ENCODE data around the gene DNAJC4. TPM values are rescaled to one million over a fixed set of nuclear protein-coding genes. Genes with fewer than 3 reads are reported as not detected.

Gene DNAJC4
- total and polyA plus RNA-seq, 9 of the 15 experiments (the other 6 are each of a cell fraction or from before 2014, with no cell fraction given): 4.0 to 32.6 (median 19.9) TPM

GRCh38 chr11:64207256-64208085, 22.9 kb upstream of the DNAJC4 start (continued):
- TF ChIP-seq SP2 (IDR thresholded peaks at IDR 0.05; ENCODE audit: extremely low read depth, low read depth, low read length, poor library complexity, severe bottlenecking): no peak
- no peak for TF ChIP-seq JUNB (CRISPR knock-in tag; conservative IDR thresholded peaks at IDR 0.05)
- no peak for TF ChIP-seq MXD1 (CRISPR knock-in tag; IDR thresholded peaks at IDR 0.05; ENCODE audit: borderline replicate concordance, poor library complexity, severe bottlenecking)
- TF ChIP-seq SUPT5H (IDR thresholded peaks at IDR 0.05): peak; percentile 78
- TF ChIP-seq ETS1 (conservative IDR thresholded peaks at IDR 0.05; ENCODE audit: control insufficient read depth, low read depth, low read length): peak; percentile 44
- TF ChIP-seq HOXB6 (CRISPR knock-in tag; IDR thresholded peaks at IDR 0.05; ENCODE audit: borderline replicate concordance): no peak
- peak; percentile 38; the same call in 1 of the 2 replicates for TF ChIP-seq KLF1 (tag; IDR thresholded peaks at IDR 0.05)
- peak; percentile 12 for TF ChIP-seq ZFP36 (IDR thresholded peaks at IDR 0.05; ENCODE audit: low read depth, low read length, partially characterized antibody)
- no peak for TF ChIP-seq ZHX1 (conservative IDR thresholded peaks at IDR 0.05; ENCODE audit: low read length)
- 0 out of 2 replicates have a peak, but pooled peaks have one; percentile 52 for TF ChIP-seq FOXJ2 (tag; IDR thresholded peaks at IDR 0.05)
- no peak for TF ChIP-seq FOXA3 (CRISPR knock-in tag; conservative IDR thresholded peaks at IDR 0.05 in 1 of 2, IDR thresholded peaks at IDR 0.05 in 1 of 2)
- peak; percentile 17; the same call in 1 of the 2 replicates for TF ChIP-seq ZNF239 (CRISPR knock-in tag; IDR thresholded peaks at IDR 0.05)
- peak; percentile 72 for TF ChIP-seq TCF3 (CRISPR knock-in tag; IDR thresholded peaks at IDR 0.05)
- no peak for TF ChIP-seq FIP1L1 (IDR thresholded peaks at IDR 0.05; ENCODE audit: low read depth, low read length, poor library complexity, severe bottlenecking)
